ENCODE measurements around the gene DIAPH3. TPM values are rescaled to one million over a fixed set of nuclear protein-coding genes. Genes with fewer than 3 reads are reported as not detected.

The DIAPH3 gene
- total RNA-seq, 1 donor from 2014 or later = 11.4 TPM

DNA sequence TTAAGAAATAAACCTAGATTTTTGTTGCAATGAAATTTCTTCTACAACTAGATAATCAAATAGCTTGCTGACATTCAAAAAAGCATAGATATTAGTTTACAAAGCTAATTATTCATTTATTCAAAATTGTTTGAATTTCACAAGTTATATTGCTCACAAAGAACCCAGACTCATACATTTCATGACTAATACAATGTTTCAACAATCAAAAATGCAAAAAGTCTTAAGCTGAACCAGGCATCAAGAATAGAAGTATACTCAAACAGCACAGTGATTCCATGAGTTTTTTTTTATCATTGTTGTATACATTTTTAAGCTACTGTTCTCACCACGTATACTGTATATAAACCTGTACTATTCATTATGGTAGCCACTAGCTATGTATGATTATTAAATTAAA, 51.0 kb downstream of the DIAPH3 start:
- Mint-ChIP-seq H3K27me3 (no peaks in the 10 kb centered on the region), H3K36me3 (ENCODE audit: insufficient read depth) (peaks cover 6% of the 10 kb centered on the region), H3K9me3 (ENCODE audit: low read depth) (peaks cover 17% of the 10 kb centered on the region), H3K27ac (no peak overlapping the region), H3K4me3 (ENCODE audit: low read depth) (no peak overlapping the region), H3K4me1 (ENCODE audit: low read depth) (no peaks in the 10 kb centered on the region)
- DNase-seq (ENCODE audit: low spot score, unreplicated experiment) = no peak
- TF ChIP-seq, protein P1, sequence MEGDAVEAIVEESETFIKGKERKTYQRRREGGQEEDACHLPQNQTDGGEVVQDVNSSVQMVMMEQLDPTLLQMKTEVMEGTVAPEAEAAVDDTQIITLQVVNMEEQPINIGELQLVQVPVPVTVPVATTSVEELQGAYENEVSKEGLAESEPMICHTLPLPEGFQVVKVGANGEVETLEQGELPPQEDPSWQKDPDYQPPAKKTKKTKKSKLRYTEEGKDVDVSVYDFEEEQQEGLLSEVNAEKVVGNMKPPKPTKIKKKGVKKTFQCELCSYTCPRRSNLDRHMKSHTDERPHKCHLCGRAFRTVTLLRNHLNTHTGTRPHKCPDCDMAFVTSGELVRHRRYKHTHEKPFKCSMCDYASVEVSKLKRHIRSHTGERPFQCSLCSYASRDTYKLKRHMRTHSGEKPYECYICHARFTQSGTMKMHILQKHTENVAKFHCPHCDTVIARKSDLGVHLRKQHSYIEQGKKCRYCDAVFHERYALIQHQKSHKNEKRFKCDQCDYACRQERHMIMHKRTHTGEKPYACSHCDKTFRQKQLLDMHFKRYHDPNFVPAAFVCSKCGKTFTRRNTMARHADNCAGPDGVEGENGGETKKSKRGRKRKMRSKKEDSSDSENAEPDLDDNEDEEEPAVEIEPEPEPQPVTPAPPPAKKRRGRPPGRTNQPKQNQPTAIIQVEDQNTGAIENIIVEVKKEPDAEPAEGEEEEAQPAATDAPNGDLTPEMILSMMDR (IDR thresholded peaks at IDR 0.05; ENCODE audit: unreplicated experiment) = no peak

DNA sequence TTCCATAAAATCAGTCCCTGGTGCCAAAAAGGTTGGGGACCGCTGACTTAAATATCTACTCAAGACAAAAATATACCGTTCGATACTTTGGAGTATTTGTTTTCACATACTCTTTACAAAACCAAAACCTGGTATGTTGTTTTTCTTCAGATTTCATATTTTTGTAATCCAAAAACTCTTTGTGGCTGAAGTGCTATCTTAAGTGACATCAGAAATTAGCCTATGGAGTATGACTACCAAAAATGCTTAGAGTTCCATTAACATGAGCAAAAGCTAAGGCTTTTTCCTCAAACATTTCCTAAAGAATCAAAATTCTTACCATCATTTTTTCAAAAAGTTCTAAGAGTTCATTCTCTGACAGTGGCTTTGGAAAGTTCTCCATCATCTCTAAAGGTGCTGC, 52.0 kb downstream of the DIAPH3 start:
- no peak for DNase-seq (ENCODE audit: low spot score, unreplicated experiment)
- Mint-ChIP-seq H3K27me3 (no peaks in the 10 kb centered on the region), H3K4me1 (ENCODE audit: low read depth) (no peaks in the 10 kb centered on the region), H3K4me3 (ENCODE audit: low read depth) (no peak overlapping the region), H3K36me3 (ENCODE audit: insufficient read depth) (peaks cover 6% of the 10 kb centered on the region), H3K9me3 (ENCODE audit: low read depth) (peaks cover 17% of the 10 kb centered on the region), H3K27ac (no peak overlapping the region)
- TF ChIP-seq, protein P1 (IDR thresholded peaks at IDR 0.05; ENCODE audit: unreplicated experiment) = no peak

DNA sequence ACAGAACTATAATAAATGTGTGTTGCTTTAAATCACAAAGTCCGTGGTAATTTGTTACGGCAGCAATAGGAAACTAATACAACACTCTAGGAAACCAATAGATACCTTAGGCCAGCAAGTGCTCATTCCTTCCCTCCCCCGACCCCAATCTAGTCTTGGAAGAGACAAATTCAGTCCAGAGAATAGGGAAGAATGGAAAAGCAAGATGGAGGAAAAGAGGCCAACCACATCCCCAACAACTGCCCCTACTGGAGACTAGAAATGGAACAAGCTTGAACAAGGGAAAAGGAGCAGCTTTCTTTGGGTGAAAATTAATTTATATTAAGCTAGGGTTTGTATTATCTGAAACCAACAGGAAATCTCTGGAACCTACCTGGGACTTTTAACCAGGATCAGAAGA, 54.4 kb downstream of the DIAPH3 start:
- Mint-ChIP-seq H3K36me3 (ENCODE audit: insufficient read depth) (peaks cover 6% of the 10 kb centered on the region), H3K9me3 (ENCODE audit: low read depth) (peaks cover 11% of the 10 kb centered on the region), H3K4me3 (ENCODE audit: low read depth) (no peak overlapping the region), H3K27ac (no peak overlapping the region), H3K27me3 (no peaks in the 10 kb centered on the region), H3K4me1 (ENCODE audit: low read depth) (peaks cover 4% of the 10 kb centered on the region)
- TF ChIP-seq, protein P1 (IDR thresholded peaks at IDR 0.05; ENCODE audit: unreplicated experiment) = no peak
- no peak for DNase-seq (ENCODE audit: low spot score, unreplicated experiment)

DNA sequence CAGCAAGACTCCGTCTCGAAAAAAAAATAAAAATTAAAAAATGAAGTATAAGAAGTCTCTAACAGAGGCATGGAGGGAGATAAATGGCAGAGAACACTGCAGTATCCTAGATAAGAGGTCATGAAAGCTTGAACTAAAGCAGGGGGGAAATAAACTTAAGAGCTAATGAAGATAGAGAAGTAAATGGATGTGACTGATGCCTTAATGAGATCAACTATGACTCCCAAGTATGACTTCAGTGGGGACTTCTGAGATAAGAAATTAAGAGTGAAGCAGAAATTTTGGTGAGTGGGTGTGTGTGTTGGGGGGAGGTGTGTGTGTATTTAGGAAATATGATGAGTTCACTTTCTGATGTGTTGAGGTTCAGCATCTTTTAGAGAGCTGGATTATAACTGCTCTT, 55.1 kb downstream of the DIAPH3 start:
- Mint-ChIP-seq H3K4me1 (ENCODE audit: low read depth) (peaks cover 4% of the 10 kb centered on the region), H3K27me3 (no peaks in the 10 kb centered on the region), H3K27ac (no peak overlapping the region)

DNA sequence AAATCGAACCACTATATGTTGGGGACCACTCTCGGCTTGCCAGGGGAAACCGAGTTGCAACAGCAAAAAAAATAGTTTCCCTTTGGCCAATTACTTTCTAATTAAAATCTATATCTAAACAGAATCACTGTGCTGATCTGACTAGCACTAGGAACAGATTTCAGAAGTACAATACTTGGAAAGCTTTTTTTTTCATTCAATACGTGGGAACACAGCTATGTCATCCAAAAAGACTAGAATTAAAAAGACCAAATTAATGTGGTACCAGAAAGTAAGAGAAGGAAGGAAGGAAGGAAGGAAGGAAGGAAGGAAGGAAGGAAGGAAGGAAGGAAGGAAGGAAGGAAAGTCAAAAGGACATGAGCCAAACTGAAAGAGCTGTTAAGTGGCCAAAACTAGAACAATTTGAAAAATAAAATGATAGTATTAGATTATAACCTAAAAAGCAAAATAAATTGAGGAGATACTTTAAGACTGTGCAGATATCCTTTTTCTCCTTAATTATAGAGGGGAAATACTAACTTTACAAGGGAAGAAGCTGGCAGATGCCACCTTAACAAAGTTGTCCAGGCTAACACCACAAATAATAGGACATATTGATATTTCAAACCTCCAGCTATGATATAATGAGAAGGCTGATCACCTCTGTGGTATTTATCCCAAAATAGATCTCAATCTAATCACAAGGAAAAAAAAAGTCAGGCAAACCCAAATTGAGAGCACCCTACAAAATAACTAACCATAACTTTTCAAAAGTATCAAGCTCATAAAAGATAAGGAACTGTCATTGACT, 63.9 kb downstream of the DIAPH3 start:
- Mint-ChIP-seq H3K4me3 (ENCODE audit: low read depth) (no peak overlapping the region), H3K4me1 (ENCODE audit: low read depth) (peaks cover 9% of the 10 kb centered on the region), H3K36me3 (ENCODE audit: insufficient read depth) (peaks cover 1% of the 10 kb centered on the region), H3K9me3 (ENCODE audit: low read depth) (peaks cover 4% of the 10 kb centered on the region), H3K27me3 (no peaks in the 10 kb centered on the region), H3K27ac (no peak overlapping the region)
- DNase-seq (ENCODE audit: low spot score, unreplicated experiment) = no peak
- TF ChIP-seq, protein P1 (IDR thresholded peaks at IDR 0.05; ENCODE audit: unreplicated experiment) = no peak

More for the DNA sequence above, 55.1 kb downstream of the DIAPH3 start:
- H3K9me3 Mint-ChIP-seq (ENCODE audit: low read depth) = peaks cover 7% of the 10 kb centered on the region
- no peak for DNase-seq (ENCODE audit: low spot score, unreplicated experiment)
- no peak overlapping the region for H3K4me3 Mint-ChIP-seq (ENCODE audit: low read depth)
- TF ChIP-seq, protein P1 (IDR thresholded peaks at IDR 0.05; ENCODE audit: unreplicated experiment) = no peak
- peaks cover 4% of the 10 kb centered on the region for H3K36me3 Mint-ChIP-seq (ENCODE audit: insufficient read depth)

All from progenitor cell of endocrine pancreas (in vitro differentiated cells).